Measurements from ENCODE around the gene ANO10.

Gene ANO10

GRCh38 chr3:43506644-43507043 lies 115.2 kb downstream of the ANO10 start:
- Histone ChIP-seq H3K27ac (ENCODE audit: insufficient read depth in 1 of 2, low read depth in 1 of 2, low read length in 2 of 2, poor library complexity in 1 of 2, severe bottlenecking in 2 of 2) (no peak overlapping the region), H3K4me3 (ENCODE audit: control insufficient read depth in 1 of 7, extremely low read depth in 1 of 7, insufficient read depth in 4 of 7, low read depth in 2 of 7, low read length in 6 of 7) (no peak overlapping the region), H3K27me3 (replicated peaks in 2 of 5; ENCODE audit: control insufficient read depth in 4 of 5, insufficient read depth in 5 of 5, low read length in 4 of 5) (no peaks in the 10 kb centered on the region), H3K36me3 (ENCODE audit: control insufficient read depth in 4 of 4, insufficient read depth in 4 of 4, low read length in 3 of 4) (no peaks in the 10 kb centered on the region), H3K9me3 (ENCODE audit: control extremely low read depth in 1 of 5, control insufficient read depth in 4 of 5, insufficient read depth in 2 of 5, low read depth in 1 of 5, low read length in 4 of 5) (no peaks in the 10 kb centered on the region), H3K4me1 (ENCODE audit: control extremely low read depth in 1 of 4, control insufficient read depth in 4 of 4, insufficient read depth in 4 of 4, low read length in 3 of 4) (peaks cover 0 to 4% (median 1%) of the 10 kb centered on the region in 4 experiments)
- ChIA-PET CTCF (no interaction called here), POLR2A (no interaction called here)
- DNase-seq = peak in 2 of 3 donors; percentile 15 to 30
- 0% methylated on average over 1 of the region's 4 CpGs for WGBS (ENCODE audit: insufficient coverage)

GRCh38 chr3:43505351-43505750 lies 116.5 kb downstream of the ANO10 start:
- WGBS (ENCODE audit: insufficient coverage) = 0% methylated on average over 1 of the region's 3 CpGs
- POLR2A ChIA-PET = no interaction called here
- Histone ChIP-seq H3K4me3 (ENCODE audit: control insufficient read depth in 1 of 7, extremely low read depth in 1 of 7, insufficient read depth in 4 of 7, low read depth in 2 of 7, low read length in 6 of 7) (no peak overlapping the region), H3K27ac (ENCODE audit: insufficient read depth in 1 of 2, low read depth in 1 of 2, low read length in 2 of 2, poor library complexity in 1 of 2, severe bottlenecking in 2 of 2) (no peak overlapping the region), H3K27me3 (replicated peaks in 2 of 5; ENCODE audit: control insufficient read depth in 4 of 5, insufficient read depth in 5 of 5, low read length in 4 of 5) (no peaks in the 10 kb centered on the region), H3K4me1 (ENCODE audit: control extremely low read depth in 1 of 4, control insufficient read depth in 4 of 4, insufficient read depth in 4 of 4, low read length in 3 of 4) (peaks cover 0 to 4% (median 1%) of the 10 kb centered on the region in 4 experiments), H3K36me3 (ENCODE audit: control insufficient read depth in 4 of 4, insufficient read depth in 4 of 4, low read length in 3 of 4) (no peaks in the 10 kb centered on the region), H3K9me3 (ENCODE audit: control extremely low read depth in 1 of 5, control insufficient read depth in 4 of 5, insufficient read depth in 2 of 5, low read depth in 1 of 5, low read length in 4 of 5) (no peaks in the 10 kb centered on the region)
- no peak for DNase-seq
- CTCF ChIA-PET = interaction anchor here (1.3 to 4.9 kb wide), 2 partner anchors 60 to 282 kb away, joined by 3 to 35 read pairs; no protein-coding TSS in a partner anchor

GRCh38 chr3:43503067-43503728 lies 118.6 kb downstream of the ANO10 start:
- H3K27ac ChIP-seq (ENCODE audit: insufficient read depth in 1 of 2, low read depth in 1 of 2, low read length in 2 of 2, poor library complexity in 1 of 2, severe bottlenecking in 2 of 2) = no peak overlapping the region
- H3K27me3 ChIP-seq (replicated peaks in 2 of 5; ENCODE audit: control insufficient read depth in 4 of 5, insufficient read depth in 5 of 5, low read length in 4 of 5) = no peaks in the 10 kb centered on the region
- CTCF ChIA-PET = interaction anchor here (0.6 to 4.9 kb wide), 29 partner anchors 9 to 542 kb away, joined by 3 to 35 read pairs (median 3); no protein-coding TSS in a partner anchor
- DNase-seq = peak; percentile 45 to 60 (median 53)
- H3K4me1 ChIP-seq (ENCODE audit: control extremely low read depth in 1 of 4, control insufficient read depth in 4 of 4, insufficient read depth in 4 of 4, low read length in 3 of 4) = peaks cover 0 to 15% (median 9%) of the 10 kb centered on the region in 4 experiments
- no peaks in the 10 kb centered on the region for H3K9me3 ChIP-seq (ENCODE audit: control extremely low read depth in 1 of 5, control insufficient read depth in 4 of 5, insufficient read depth in 2 of 5, low read depth in 1 of 5, low read length in 4 of 5)
- 100% methylated on average over 1 of the region's 2 CpGs for WGBS (ENCODE audit: insufficient coverage)
- no peak overlapping the region for H3K4me3 ChIP-seq (ENCODE audit: control insufficient read depth in 1 of 7, extremely low read depth in 1 of 7, insufficient read depth in 4 of 7, low read depth in 2 of 7, low read length in 6 of 7)
- POLR2A ChIA-PET = no interaction called here
- H3K36me3 ChIP-seq (ENCODE audit: control insufficient read depth in 4 of 4, insufficient read depth in 4 of 4, low read length in 3 of 4) = no peaks in the 10 kb centered on the region

- WGBS (ENCODE audit: insufficient coverage) = no CpG with 5 or more reads among the region's 1 CpG
- POLR2A ChIA-PET = no interaction called here
Measured at GRCh38 chr3:43499256-43499655, 122.6 kb downstream of the ANO10 start.

GRCh38 chr3:43497905-43498365 lies 123.9 kb downstream of the ANO10 start:
- ChIA-PET CTCF (no interaction called here), POLR2A (interaction anchor here (0.7 kb wide), 2 partner anchors 19 to 134 kb away, joined by 3 read pairs; no protein-coding TSS in a partner anchor)
- Histone ChIP-seq H3K36me3 (ENCODE audit: control insufficient read depth in 4 of 4, insufficient read depth in 4 of 4, low read length in 3 of 4) (no peaks in the 10 kb centered on the region), H3K4me1 (ENCODE audit: control extremely low read depth in 1 of 4, control insufficient read depth in 4 of 4, insufficient read depth in 4 of 4, low read length in 3 of 4) (peaks cover 0 to 15% (median 7%) of the 10 kb centered on the region in 4 experiments), H3K27me3 (replicated peaks in 2 of 5; ENCODE audit: control insufficient read depth in 4 of 5, insufficient read depth in 5 of 5, low read length in 4 of 5) (no peaks in the 10 kb centered on the region), H3K4me3 (ENCODE audit: control insufficient read depth in 1 of 7, extremely low read depth in 1 of 7, insufficient read depth in 4 of 7, low read depth in 2 of 7, low read length in 6 of 7) (no peak overlapping the region), H3K27ac (ENCODE audit: insufficient read depth in 1 of 2, low read depth in 1 of 2, low read length in 2 of 2, poor library complexity in 1 of 2, severe bottlenecking in 2 of 2) (no peak overlapping the region), H3K9me3 (ENCODE audit: control extremely low read depth in 1 of 5, control insufficient read depth in 4 of 5, insufficient read depth in 2 of 5, low read depth in 1 of 5, low read length in 4 of 5) (no peaks in the 10 kb centered on the region)
- WGBS (ENCODE audit: insufficient coverage) = 100% methylated on average over 1 of the region's 1 CpG
- no peak for DNase-seq

More at GRCh38 chr3:43499256-43499655, 122.6 kb downstream of the ANO10 start:
- Histone ChIP-seq H3K4me3 (ENCODE audit: control insufficient read depth in 1 of 7, extremely low read depth in 1 of 7, insufficient read depth in 4 of 7, low read depth in 2 of 7, low read length in 6 of 7) (no peak overlapping the region), H3K27me3 (replicated peaks in 2 of 5; ENCODE audit: control insufficient read depth in 4 of 5, insufficient read depth in 5 of 5, low read length in 4 of 5) (no peaks in the 10 kb centered on the region), H3K4me1 (ENCODE audit: control extremely low read depth in 1 of 4, control insufficient read depth in 4 of 4, insufficient read depth in 4 of 4, low read length in 3 of 4) (peaks cover 0 to 15% (median 7%) of the 10 kb centered on the region in 4 experiments), H3K27ac (ENCODE audit: insufficient read depth in 1 of 2, low read depth in 1 of 2, low read length in 2 of 2, poor library complexity in 1 of 2, severe bottlenecking in 2 of 2) (no peak overlapping the region), H3K9me3 (ENCODE audit: control extremely low read depth in 1 of 5, control insufficient read depth in 4 of 5, insufficient read depth in 2 of 5, low read depth in 1 of 5, low read length in 4 of 5) (no peaks in the 10 kb centered on the region), H3K36me3 (ENCODE audit: control insufficient read depth in 4 of 4, insufficient read depth in 4 of 4, low read length in 3 of 4) (no peaks in the 10 kb centered on the region)
- CTCF ChIA-PET = interaction anchor here (1.0 kb wide), 1 partner anchor 276 kb away, joined by 3 read pairs; no protein-coding TSS in a partner anchor
- DNase-seq = peak; percentile 32 to 66 (median 59)

GRCh38 chr3:43497422-43497821 lies 124.4 kb downstream of the ANO10 start:
- no peak overlapping the region for H3K27ac ChIP-seq (ENCODE audit: insufficient read depth in 1 of 2, low read depth in 1 of 2, low read length in 2 of 2, poor library complexity in 1 of 2, severe bottlenecking in 2 of 2)
- no peaks in the 10 kb centered on the region for H3K27me3 ChIP-seq (replicated peaks in 2 of 5; ENCODE audit: control insufficient read depth in 4 of 5, insufficient read depth in 5 of 5, low read length in 4 of 5)
- no peak for DNase-seq
- no peak overlapping the region for H3K4me3 ChIP-seq (ENCODE audit: control insufficient read depth in 1 of 7, extremely low read depth in 1 of 7, insufficient read depth in 4 of 7, low read depth in 2 of 7, low read length in 6 of 7)
- no peaks in the 10 kb centered on the region for H3K36me3 ChIP-seq (ENCODE audit: control insufficient read depth in 4 of 4, insufficient read depth in 4 of 4, low read length in 3 of 4)
- H3K9me3 ChIP-seq (ENCODE audit: control extremely low read depth in 1 of 5, control insufficient read depth in 4 of 5, insufficient read depth in 2 of 5, low read depth in 1 of 5, low read length in 4 of 5) = no peaks in the 10 kb centered on the region
- ChIA-PET POLR2A (no interaction called here), CTCF (no interaction called here)
- peaks cover 0 to 15% (median 7%) of the 10 kb centered on the region in 4 experiments for H3K4me1 ChIP-seq (ENCODE audit: control extremely low read depth in 1 of 4, control insufficient read depth in 4 of 4, insufficient read depth in 4 of 4, low read length in 3 of 4)

GRCh38 chr3:43496740-43497375 lies 125.0 kb downstream of the ANO10 start:
- Histone ChIP-seq H3K27ac (ENCODE audit: insufficient read depth in 1 of 2, low read depth in 1 of 2, low read length in 2 of 2, poor library complexity in 1 of 2, severe bottlenecking in 2 of 2) (no peak overlapping the region), H3K27me3 (replicated peaks in 2 of 5; ENCODE audit: control insufficient read depth in 4 of 5, insufficient read depth in 5 of 5, low read length in 4 of 5) (no peaks in the 10 kb centered on the region), H3K4me1 (ENCODE audit: control extremely low read depth in 1 of 4, control insufficient read depth in 4 of 4, insufficient read depth in 4 of 4, low read length in 3 of 4) (peaks cover 0 to 13% (median 7%) of the 10 kb centered on the region in 4 experiments), H3K4me3 (ENCODE audit: control insufficient read depth in 1 of 7, extremely low read depth in 1 of 7, insufficient read depth in 4 of 7, low read depth in 2 of 7, low read length in 6 of 7) (no peak overlapping the region), H3K9me3 (ENCODE audit: control extremely low read depth in 1 of 5, control insufficient read depth in 4 of 5, insufficient read depth in 2 of 5, low read depth in 1 of 5, low read length in 4 of 5) (no peaks in the 10 kb centered on the region), H3K36me3 (ENCODE audit: control insufficient read depth in 4 of 4, insufficient read depth in 4 of 4, low read length in 3 of 4) (no peaks in the 10 kb centered on the region)
- no CpG with 5 or more reads among the region's 3 CpGs for WGBS (ENCODE audit: insufficient coverage)
- ChIA-PET CTCF (no interaction called here), POLR2A (no interaction called here)
- no peak for DNase-seq
